Measurements from ENCODE around the gene MAP1LC3B2.

DNA sequence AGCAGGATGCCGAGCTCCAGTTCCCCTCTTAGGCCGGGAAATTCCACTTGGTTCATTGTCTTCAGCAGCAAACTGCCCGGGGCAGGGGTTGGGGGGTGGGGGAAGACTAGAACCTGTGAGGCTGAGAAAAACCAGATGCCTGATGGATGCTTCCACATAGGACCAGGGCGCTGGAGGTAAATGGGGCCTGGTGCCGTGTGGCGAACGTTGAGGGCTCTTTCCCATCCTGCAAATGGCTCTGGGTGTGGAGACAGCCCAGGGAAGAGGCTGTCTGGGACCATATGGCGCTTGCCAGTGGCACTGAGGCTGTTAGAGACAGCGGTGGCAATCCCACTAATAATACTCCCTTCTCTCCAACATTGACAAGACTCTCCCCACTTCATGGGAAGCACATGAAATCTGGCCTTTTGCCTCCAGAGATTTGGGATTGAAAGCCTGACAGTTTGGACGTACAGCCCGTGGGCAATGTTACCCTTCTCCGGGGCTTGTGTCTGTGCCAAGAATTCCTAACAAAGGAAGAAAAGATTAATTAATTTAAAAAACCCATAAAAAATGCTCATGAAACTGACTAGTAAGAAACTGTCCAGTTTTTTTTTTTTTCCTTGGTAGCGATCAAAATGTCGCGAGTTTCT lies 44.5 kb downstream of the MAP1LC3B2 start:
- TF ChIP-seq, protein P1, sequence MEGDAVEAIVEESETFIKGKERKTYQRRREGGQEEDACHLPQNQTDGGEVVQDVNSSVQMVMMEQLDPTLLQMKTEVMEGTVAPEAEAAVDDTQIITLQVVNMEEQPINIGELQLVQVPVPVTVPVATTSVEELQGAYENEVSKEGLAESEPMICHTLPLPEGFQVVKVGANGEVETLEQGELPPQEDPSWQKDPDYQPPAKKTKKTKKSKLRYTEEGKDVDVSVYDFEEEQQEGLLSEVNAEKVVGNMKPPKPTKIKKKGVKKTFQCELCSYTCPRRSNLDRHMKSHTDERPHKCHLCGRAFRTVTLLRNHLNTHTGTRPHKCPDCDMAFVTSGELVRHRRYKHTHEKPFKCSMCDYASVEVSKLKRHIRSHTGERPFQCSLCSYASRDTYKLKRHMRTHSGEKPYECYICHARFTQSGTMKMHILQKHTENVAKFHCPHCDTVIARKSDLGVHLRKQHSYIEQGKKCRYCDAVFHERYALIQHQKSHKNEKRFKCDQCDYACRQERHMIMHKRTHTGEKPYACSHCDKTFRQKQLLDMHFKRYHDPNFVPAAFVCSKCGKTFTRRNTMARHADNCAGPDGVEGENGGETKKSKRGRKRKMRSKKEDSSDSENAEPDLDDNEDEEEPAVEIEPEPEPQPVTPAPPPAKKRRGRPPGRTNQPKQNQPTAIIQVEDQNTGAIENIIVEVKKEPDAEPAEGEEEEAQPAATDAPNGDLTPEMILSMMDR (IDR thresholded peaks at IDR 0.05), result no peak
- TF ChIP-seq POLR2A (IDR thresholded peaks at IDR 0.05), result no peak

Measured in esophagus squamous epithelium (tissue), 4 donors.